Measurements from ENCODE around the gene RGS3.

Gene RGS3

DNA sequence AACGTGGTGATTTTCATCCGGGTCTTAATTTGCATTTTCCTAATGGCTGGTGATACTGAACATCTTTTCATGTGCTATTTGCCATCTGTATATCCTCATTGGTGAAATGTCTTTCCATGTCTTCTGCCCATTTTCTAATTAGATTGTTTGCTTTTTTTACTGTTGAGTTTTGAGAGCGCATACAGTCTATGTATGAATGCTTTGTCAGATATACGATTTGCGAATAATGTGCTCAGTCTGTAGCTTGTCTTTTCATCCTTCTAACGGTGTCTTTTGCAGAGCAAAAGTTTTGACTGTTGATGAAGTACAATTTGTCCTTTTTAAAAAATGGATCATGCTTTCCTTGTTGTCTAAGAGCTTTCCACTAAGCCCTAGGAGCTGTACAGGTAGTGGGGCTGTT, 143.0 kb downstream of the RGS3 start:
- DNase-seq (ENCODE audit: low read depth): no peak
- no peak for TF ChIP-seq CTCF (conservative IDR thresholded peaks at IDR 0.05; ENCODE audit: low read length)
- no peak overlapping the region for H3K4me3 ChIP-seq (ENCODE audit: low read length)

GRCh38 chr9:113608082-113608685, 144.7 kb downstream of the RGS3 start:
- H3K4me3 ChIP-seq (ENCODE audit: low read length): no peak overlapping the region
- no peak for DNase-seq (ENCODE audit: low read depth)
- no peak for TF ChIP-seq CTCF (conservative IDR thresholded peaks at IDR 0.05; ENCODE audit: low read length)

DNA sequence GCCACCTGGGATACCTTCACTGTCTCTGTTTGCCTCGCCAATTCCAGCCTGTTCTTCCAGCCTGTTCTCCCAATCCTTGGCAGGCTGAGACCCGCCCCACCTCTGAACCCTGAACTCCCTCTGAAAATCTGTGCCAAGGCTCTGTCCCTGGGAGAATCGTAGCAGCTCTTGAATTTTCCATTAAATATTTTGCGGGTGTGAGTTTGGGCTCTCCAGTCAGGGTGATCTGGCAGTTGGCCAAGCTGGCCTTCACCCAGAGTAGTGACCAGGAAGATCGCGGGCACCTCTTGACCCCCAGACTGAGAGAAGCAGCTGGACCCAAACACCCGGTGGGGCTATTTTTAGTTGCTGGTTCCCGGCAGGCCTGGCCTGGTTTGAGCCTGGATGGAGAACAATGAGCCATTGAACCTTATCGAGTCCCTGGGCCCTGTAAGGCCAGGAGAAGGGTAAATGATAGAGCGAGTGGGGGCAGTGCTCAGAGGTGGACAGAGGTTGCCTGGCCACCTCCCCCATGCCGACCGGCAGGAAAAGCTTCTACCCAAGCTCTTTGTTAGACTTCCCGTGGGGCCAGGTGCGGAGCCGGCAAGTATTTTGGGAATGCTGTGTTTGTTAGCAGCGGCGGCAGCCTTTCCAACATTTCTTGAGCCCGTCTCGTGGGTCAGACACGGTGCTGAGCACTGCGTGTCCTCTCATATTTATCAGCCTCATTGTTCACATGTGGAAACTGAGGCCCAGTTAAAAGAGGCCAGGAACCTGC, 146.2 kb downstream of the RGS3 start:
- DNase-seq (ENCODE audit: low read depth): no peak
- no peak for TF ChIP-seq CTCF (conservative IDR thresholded peaks at IDR 0.05; ENCODE audit: low read length)
- H3K4me3 ChIP-seq (ENCODE audit: low read length): no peak overlapping the region

- no peak for TF ChIP-seq CTCF (conservative IDR thresholded peaks at IDR 0.05; ENCODE audit: low read length)
- DNase-seq (ENCODE audit: low read depth): no peak
- H3K4me3 ChIP-seq (ENCODE audit: low read length): no peak overlapping the region
These were observed 148.1 kb downstream of the RGS3 start for GRCh38 chr9:113611461-113612215.

DNA sequence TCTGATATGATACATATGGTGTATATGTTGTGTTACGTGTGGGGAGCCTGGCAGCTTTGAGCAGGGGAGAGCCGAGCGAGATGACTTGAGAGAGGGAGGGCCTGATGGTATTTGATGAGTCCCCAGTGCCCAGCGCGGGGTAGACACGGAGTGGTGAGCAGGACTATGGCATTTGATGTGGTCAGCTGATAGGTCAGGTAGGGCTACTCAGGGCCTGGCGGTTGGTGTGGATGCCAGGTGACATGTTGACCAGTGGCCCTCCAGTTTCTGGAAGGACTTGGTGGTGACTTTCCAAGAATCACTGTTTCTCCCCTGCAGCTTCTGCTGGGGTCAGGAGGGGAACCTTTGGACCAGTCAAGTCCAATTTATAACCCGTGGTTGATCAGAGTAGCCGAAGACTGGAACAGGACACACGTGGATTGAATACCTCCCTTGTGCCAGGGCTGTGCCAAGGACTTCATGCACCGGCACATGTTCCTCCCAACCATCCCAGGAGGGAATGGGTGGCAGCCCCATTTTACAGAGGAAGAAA, 148.8 kb downstream of the RGS3 start:
- no peak for DNase-seq (ENCODE audit: low read depth)
- H3K4me3 ChIP-seq (ENCODE audit: low read length): no peak overlapping the region
- TF ChIP-seq CTCF (conservative IDR thresholded peaks at IDR 0.05; ENCODE audit: low read length): no peak

GRCh38 chr9:113612828-113613227, 149.3 kb downstream of the RGS3 start:
- H3K4me3 ChIP-seq (ENCODE audit: low read length): no peak overlapping the region
- no peak for TF ChIP-seq CTCF (conservative IDR thresholded peaks at IDR 0.05; ENCODE audit: low read length)
- no peak for DNase-seq (ENCODE audit: low read depth)
